GM12878 (cell line): ENCODE data around the gene SRRM3.

Experiments
- DPF2 ChIP-seq: fragments of 450-650 bp; IDR thresholded peaks from 2 replicates; pipeline ENCODE4 v1.6.1; 2017; ENCODE audit warnings: mild to moderate bottlenecking
- EZH2 ChIP-seq: IDR thresholded peaks from 2 replicates; pipeline ENCODE4 v1.6.1; 2012; ENCODE audit warnings: low read depth, mild to moderate bottlenecking, control low read depth, inconsistent platforms, low read length, borderline replicate concordance; ENCODE audit not compliant: control insufficient read depth
- HCFC1 ChIP-seq: fragments of 150-350 bp; IDR thresholded peaks from 2 replicates; pipeline ENCODE4 v1.6.1; 2014; ENCODE audit warnings: low read length
- PAX8 ChIP-seq: fragments of 450-650 bp; IDR thresholded peaks from 2 replicates; pipeline ENCODE4 v1.6.1; 2017; ENCODE audit warnings: mild to moderate bottlenecking, moderate library complexity
- POLR2A ChIP-seq: IDR thresholded peaks from 2 replicates; pipeline ENCODE4 v1.6.1; 2011; ENCODE audit warnings: low read depth, mild to moderate bottlenecking, low read length
- POLR2AphosphoS5 ChIP-seq: IDR thresholded peaks from 2 replicates; pipeline ENCODE4 v1.6.1; 2011; ENCODE audit warnings: mild to moderate bottlenecking, low read length, inconsistent platforms
- STAT3 ChIP-seq: IDR thresholded peaks from 2 replicates; pipeline ENCODE4 v1.6.1; 2011; ENCODE audit warnings: low read depth, low read length, improper control_type of control experiment
- YY1 ChIP-seq: IDR thresholded peaks from 2 replicates; pipeline ENCODE4 v1.6.1; 2011; ENCODE audit warnings: low read depth, mild to moderate bottlenecking, low read length
- ZNF207 ChIP-seq: fragments of 450-650 bp; IDR thresholded peaks from 2 replicates; pipeline ENCODE4 v1.6.1; 2014; ENCODE audit warnings: antibody characterized with exemption, mild to moderate bottlenecking, borderline replicate concordance
- TF ChIP-seq, protein P1 (sequence below): IDR thresholded peaks from 2 replicates; pipeline ENCODE4 v1.6.1; 2012; ENCODE audit warnings: low read depth, low read length, improper control_type of control experiment
- TF ChIP-seq, protein P2 (sequence below), 3 experiments: IDR thresholded peaks in 2 of 3; conservative IDR thresholded peaks in 1 of 3; 2 replicates each; pipeline ENCODE4 v1.5.1; 2011; ENCODE audit warnings: low read depth in 3 of 3, low read length in 3 of 3, mild to moderate bottlenecking in 3 of 3, control low read depth in 2 of 3, moderate library complexity in 2 of 3, inconsistent platforms in 1 of 3, mixed read lengths in 1 of 3; ENCODE audit not compliant: control insufficient read depth in 2 of 3, insufficient read depth in 1 of 3; ENCODE audit errors: extremely low read depth in 1 of 3

GRCh38 chr7:76179686-76180085, 22.0 kb upstream of the SRRM3 start:
- TF ChIP-seq EZH2, result no peak
- TF ChIP-seq POLR2AphosphoS5, result no peak
- no peak for TF ChIP-seq STAT3
- TF ChIP-seq, protein P1, sequence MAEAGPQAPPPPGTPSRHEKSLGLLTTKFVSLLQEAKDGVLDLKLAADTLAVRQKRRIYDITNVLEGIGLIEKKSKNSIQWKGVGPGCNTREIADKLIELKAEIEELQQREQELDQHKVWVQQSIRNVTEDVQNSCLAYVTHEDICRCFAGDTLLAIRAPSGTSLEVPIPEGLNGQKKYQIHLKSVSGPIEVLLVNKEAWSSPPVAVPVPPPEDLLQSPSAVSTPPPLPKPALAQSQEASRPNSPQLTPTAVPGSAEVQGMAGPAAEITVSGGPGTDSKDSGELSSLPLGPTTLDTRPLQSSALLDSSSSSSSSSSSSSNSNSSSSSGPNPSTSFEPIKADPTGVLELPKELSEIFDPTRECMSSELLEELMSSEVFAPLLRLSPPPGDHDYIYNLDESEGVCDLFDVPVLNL, result no peak
- no peak for TF ChIP-seq ZNF207
- no peak for TF ChIP-seq HCFC1
- TF ChIP-seq, protein P2, sequence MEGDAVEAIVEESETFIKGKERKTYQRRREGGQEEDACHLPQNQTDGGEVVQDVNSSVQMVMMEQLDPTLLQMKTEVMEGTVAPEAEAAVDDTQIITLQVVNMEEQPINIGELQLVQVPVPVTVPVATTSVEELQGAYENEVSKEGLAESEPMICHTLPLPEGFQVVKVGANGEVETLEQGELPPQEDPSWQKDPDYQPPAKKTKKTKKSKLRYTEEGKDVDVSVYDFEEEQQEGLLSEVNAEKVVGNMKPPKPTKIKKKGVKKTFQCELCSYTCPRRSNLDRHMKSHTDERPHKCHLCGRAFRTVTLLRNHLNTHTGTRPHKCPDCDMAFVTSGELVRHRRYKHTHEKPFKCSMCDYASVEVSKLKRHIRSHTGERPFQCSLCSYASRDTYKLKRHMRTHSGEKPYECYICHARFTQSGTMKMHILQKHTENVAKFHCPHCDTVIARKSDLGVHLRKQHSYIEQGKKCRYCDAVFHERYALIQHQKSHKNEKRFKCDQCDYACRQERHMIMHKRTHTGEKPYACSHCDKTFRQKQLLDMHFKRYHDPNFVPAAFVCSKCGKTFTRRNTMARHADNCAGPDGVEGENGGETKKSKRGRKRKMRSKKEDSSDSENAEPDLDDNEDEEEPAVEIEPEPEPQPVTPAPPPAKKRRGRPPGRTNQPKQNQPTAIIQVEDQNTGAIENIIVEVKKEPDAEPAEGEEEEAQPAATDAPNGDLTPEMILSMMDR (IDR thresholded peaks at IDR 0.05 in 2 of 3, conservative IDR thresholded peaks at IDR 0.05 in 1 of 3; ENCODE audit: control insufficient read depth in 2 of 3, extremely low read depth in 1 of 3, insufficient read depth in 1 of 3, low read depth in 3 of 3, low read length in 3 of 3), result no peak
- no peak for TF ChIP-seq YY1
- no peak for TF ChIP-seq DPF2
- no peak for TF ChIP-seq PAX8
- TF ChIP-seq POLR2A, result no peak
